Measurements from ENCODE around the gene TGIF1.
"Not testable (repeated sequence)": the region's sequence is repeated elsewhere in the genome, so short reads cannot be mapped to it uniquely, and the experiment has no call there.

The TGIF1 gene

DNA sequence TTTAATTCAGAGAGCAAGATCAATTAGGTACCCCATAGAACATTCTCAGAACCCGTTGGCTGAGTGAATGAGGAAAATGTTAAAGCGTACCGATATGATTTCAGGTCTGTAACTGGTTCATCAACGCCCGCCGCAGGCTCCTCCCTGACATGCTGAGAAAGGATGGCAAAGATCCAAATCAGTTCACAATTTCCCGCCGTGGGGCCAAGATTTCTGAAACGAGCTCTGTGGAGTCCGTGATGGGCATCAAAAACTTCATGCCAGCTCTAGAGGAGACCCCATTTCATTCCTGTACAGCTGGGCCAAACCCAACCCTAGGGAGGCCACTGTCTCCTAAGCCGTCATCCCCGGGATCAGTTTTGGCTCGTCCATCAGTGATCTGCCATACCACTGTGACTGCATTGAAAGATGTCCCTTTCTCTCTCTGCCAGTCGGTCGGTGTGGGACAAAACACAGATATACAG is 7.3 kb downstream of the TGIF1 start:
- no peak for DNase-seq

DNA sequence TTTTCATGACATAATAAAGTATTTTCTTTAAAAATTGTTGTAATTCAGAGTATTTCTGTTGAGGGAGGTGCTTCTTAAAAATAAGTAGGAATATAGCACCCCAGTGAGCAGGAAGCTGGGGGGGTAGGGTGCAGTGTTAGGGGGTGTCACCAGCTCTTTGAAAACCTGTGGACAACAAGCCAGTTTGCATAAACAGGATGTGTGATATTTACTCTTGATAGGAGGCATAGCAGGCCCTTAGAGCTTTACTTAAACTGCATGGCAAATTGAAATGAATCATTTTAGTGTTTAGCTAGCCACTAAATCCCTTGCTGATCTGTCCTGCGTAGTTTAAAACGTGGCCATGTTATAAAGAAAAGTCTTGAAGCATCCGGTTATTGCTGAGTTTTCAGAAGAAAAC is 8.4 kb downstream of the TGIF1 start:
- no peak for DNase-seq

DNA sequence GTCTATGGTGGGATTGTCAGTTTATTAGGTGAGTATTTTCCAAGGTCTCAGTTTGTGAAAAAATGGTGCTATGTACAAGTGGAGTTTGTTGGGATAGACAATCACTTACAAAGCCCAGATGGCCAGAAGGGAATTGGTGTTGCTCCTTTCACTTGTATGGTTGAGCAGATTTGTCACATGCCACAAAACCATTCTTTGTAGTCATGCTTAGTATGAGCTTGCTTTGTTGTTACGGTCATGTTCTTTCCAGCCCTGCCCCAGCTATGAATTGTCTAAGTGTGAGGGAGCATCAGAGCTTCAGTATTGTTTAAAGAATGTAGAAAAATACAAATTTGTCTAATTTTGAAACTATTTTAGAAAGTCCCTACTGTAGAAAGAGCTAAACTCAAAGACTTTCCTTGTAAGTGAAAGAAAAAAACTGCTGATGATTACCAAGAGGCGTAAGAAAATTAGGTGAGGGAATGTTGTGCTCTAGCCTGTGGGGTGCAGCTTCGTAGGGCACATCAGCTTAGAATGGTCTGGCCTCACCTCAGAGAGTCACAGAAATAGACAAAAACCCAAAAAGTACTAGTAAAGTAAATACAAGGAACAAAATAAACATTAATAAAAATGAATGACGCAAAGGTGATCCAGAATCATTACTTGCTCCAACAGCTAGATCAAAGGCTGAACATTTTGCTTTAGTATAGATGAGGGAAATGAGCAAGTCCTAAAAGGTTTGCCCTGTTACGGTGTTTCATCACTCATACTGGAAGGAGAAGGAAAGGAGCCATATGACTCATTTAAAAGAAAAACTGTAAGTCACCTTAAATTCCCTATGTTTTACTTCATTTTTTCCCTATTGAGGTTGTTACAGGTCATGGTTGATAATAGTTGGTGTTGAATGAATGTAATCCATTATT is 9.2 kb downstream of the TGIF1 start:
- DNase-seq, result no peak

DNA sequence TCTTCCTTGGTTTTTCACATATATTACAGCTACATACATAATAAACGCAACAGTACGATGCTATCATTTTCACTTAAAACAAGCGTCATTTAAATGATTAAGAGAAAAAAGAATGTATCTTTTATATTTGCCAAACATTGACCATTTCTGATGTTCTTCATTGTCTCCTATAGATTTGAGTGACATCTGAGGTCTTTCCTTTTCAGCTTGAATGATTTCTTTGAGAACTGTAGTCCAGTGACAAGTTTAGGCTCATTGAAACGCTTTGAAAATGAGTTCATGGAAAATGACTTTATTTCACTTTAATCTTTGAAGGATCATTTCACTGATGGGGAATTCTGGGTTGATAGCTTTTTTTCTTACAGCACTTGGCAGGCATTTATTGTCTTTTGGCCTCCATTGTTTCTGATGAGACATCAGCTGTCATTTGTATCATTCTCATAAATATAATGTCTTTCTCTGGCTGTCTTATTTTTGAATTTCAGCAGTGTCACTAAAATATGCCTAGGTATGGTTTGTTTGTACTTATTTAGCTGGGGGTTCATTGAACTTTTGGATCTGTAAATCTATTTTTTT is 10.9 kb downstream of the TGIF1 start:
- DNase-seq, result no peak

DNA sequence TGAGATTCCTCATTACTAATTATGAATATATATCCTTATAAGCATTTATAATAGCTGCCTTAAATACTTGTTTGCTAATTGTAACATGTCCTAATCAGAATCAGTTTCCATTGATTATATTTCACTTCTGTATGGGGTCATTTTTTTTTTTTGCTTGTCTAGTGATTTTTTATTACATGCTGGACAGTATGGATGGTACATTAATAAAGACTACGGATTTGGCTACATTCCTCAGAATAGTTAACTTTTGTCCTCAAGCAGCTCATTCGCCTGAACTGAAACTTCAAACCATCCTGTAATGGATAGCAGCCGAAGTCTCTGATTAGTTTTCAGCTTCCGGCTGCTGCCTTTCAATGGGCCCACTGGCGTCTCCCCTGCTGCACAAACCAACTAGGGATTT is 11.7 kb downstream of the TGIF1 start:
- no peak for DNase-seq

DNA sequence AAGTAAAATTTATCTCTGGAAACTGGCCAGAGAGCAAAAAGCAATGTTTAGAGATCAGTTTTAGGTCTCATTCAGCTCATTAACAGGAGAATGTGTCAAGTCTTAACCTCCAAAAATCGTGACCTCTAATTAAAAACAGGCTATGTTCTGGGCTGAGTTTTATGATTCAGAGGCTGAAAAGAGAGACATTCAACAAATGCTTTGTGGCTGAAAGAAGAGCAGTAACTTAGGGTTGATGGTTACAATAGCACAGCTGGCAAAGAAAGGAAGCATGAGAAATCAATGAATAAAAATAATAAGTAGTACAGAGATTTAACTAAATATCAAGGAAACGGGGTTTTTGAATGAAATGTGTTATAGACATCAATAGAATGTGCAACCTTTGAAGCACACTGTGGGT is 13.1 kb downstream of the TGIF1 start:
- no peak for DNase-seq

DNA sequence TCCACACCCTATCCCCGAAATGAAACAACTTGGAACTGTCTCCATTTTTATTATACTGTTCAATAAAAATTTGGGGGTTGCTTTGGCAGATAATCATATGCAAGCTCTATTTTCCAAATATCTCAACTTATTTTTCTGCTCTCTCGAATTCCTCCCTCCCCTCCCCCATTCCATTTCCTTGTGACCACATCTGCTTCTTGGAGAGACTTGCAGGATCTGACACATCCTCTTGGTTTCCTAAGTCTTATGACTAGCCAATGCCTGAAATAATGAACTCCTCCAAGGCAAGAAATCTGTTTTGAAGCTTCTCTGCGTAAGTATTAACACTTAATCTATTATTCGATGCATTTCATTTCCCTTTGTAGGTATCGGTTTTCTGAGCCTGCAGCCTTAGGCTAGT is 16.1 kb downstream of the TGIF1 start:
- no peak for DNase-seq

DNA sequence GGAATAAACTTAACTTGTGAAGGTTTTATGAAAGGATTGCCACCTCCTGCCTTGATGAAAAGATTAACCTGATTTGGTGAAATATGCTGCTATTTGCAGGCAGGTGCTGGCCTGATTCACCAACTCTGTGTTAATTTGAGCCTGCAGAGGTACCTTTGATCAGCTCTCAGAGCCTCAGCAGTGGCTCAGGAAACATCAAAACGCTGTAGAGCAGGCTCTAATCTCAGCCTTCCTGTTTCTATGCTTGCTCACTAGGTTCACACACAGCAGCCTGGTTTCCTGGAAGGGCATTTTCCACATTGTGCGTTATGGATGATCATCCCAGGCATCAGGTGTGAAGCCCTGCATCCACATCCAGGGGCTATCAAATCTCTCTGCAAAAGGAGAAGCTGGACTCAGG is 16.9 kb downstream of the TGIF1 start:
- DNase-seq, result peak; percentile 34

DNA sequence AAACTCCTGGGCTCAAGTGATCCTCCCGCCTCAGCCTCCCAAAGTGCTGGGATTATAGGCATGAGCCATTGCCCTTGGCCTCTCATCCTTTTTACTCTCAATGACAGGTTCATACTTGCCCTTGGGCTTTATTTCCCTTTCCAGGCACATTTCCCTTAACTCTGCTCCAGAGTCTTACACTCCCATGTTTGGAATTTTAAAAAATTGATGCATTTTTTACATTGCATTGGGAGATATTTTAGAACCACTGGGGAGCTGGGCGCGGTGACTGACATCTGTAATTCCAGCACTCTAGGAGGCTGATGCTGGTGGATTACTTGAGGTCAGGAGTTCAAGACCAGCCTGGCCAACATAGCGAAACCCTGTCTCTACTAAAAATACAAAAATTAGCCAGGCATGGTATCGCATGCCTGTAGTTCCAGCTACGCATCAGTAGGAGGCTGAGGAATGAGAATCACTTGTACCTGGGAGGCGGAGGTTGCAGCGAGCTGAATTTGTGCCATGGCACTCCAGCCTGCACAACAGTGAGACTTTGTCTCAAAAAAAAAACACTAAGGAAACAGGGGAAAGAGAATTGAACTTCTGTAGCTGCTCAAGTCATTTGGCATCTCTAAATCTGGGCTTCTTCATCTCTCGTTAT is 18.2 kb downstream of the TGIF1 start:
- no peak for DNase-seq

DNA sequence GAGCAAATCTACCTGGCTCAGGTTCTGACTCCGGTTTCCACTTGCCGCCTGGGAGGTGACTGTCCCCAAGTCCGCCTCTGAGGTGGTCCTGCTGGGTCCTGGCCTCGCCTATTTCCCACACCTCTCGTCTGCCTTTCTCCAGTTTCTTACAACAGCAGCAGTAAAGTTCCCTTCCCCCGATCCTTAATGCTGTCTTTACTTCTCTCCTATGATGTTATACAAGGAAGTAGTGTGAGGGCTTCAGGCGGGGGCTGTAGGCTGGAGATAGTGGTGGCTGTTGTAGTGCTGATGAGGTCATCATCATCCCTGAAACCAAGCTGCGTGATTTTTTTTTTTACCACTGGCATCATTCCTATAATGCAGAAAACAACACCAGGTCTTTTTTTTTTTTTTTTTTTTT is 18.9 kb downstream of the TGIF1 start:
- no peak for DNase-seq

DNA sequence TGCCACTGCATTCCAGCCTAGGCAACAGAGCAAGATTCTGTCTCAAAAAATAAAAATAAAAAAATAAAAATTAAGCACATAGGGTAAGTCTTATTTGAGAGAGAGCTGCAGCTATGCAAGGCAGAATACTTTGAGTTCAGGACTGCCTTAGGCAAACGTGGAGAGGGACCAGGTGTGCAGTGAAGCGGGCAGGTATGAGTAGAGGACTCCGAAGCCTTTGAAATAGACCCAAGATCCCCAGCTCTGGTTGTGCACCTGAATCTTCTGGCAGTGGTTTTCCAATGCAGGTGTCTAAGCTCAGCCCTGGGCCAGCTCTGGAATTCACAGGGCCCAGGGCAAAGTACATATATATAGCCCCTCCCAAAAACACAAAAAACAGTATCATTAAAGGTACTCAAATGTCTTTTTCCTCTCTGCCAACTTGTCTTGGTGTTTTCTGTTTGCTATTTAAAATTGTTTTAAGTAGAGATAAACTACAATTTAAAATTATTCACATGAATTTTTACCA is 21.2 kb downstream of the TGIF1 start:
- DNase-seq, result no peak

DNA sequence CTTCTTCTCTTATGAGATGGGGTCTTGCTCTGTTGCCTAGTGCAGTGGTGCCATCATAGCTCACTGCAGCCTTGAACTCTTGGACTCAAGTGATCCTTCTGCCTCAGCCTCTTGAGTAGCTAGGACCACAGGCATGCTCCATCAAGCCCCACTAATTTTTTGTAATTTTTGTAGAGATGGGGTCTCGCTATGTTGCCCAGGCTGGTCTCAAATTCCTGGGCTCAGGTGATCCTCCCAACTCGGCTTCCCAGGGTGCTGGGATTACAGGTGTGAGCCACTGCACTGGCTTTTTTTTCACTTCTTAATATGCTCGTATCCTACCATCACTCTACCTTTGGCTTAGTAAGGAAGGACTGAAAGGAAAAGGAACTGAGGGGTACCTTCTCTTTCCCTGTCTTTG is 22.1 kb downstream of the TGIF1 start:
- not testable (repeated sequence) for DNase-seq

DNA sequence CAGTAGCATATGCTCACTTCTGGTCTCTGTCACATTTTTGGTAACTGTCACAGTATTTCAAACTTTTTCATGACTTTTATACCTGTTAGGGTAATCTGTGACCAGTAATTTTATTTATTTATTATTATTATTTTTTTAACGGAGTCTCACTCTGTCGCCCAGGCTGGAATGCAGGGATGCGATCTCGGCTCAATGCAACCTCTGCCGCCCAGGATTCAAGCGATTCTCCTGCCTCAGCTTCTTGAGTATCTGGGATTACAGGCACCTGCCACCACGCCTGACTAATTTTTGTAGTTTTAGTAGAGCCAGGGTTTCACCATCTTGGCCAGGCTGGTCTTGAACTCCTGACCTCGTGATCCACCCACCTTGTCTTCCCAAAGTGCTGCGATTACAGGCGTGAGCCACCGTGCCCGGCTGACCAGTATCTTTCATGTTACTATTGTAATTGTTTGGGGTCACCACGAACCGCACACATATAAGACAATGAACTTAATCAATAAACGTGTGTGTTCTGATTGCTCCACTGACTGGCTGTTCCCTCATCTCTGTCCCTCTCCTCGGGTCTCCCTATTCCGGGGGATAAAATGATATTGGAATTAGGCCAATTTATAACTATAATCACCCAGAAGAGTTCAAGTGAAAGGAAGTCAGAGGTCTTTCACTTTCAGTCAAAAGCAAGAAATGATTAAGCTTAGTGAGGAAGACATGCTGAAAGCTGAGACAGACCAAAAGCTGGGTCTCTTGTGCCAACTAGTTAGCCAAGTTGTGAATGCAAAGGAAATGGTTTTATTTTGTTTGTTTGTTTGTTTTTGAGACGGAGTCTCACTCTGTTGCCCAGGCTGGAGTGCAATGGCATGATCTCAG is 22.9 kb downstream of the TGIF1 start:
- DNase-seq, result no peak

DNA sequence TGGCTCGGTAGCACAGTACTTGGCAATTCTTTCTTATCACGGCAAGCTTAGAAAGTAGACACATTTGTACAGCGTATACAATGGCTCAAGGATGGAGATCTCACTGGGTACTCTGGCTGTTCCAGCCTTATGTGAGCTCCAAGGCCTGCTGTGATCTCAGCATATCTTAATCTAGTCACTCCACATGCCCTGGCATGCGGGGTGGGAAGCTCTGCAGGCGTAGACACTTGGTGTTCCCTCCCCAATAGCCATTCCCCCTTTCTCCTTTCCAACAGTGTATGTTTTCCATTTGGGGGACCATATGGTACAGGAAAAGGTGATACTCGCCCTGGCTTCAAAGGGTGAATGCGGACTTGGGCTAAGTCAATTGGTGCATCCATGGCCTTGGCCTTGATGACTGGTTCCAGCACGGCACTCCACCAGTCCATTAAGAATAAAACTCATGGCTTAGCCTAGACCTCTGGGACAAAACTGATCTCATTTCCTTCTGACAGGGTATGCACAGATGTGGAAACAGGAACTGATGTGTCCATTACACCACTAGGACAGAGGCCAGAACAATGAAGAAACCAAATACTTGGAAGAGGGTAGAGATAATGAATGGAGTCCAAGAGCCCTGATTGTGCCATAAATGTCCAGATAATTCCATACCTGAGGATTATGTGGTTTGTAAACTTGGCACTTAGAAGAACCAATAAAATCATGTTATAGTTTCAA is 28.4 kb downstream of the TGIF1 start:
- no peak for DNase-seq

DNA sequence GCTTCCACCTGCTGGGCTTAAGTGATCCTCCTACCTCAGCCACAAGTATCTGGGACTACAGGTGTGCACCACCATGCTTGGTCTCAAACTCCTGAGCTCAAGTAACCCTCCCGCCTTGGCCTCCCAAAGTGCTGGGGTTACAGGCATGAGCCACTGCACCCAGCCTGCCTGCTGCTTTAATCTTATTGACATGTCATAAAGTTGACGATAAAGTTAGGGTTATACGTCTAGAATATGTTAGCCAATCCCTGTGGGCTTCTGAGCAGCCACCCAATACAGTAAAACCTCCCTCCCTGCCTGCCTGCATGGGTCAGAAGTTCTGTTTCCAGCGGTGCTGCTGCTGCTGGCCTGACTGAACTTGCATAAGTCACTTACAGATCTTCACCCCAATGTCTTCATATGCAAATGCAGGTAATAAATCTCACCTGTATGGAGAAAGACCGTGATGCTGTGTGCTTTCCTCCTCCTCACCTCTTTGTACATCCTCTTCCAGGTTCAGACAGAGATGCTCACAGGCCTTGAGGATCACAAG is 30.1 kb downstream of the TGIF1 start:
- DNase-seq, result no peak

DNA sequence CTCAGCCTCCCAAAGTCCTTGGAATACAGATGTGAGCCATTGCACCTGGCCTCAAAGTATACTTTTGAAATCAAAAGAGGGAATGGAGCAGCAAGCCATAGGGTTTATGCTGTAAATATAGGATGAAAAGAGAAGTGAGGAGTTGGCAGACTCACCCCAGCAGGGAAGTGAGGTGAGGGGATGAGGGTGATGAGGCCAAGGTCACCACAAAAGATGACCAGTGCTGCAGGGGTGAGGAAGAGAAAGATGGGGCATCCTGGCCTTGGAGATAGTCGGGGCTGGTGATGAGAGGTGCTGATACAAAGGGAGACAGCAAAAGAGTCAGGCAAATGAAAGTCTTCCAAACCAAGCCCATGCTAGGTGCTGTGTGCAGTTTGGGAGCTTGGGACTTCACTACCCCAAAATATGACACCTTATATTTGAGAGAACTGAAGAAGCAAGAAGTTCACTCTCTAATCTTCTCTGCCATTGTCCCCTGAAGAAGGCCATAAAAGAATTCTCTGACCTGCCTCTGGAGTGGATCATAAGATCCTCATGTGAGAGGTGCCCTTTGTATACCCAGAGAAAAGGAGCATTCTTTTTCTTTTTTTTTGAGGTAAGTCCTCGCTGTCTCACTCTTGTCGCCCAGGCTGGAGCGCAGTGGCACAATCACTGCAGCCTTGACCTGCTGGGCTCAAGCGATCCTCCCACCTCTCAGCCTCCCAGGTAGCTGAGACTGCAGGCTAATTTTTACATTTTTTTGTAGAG is 31.0 kb downstream of the TGIF1 start:
- DNase-seq, result no peak

DNA sequence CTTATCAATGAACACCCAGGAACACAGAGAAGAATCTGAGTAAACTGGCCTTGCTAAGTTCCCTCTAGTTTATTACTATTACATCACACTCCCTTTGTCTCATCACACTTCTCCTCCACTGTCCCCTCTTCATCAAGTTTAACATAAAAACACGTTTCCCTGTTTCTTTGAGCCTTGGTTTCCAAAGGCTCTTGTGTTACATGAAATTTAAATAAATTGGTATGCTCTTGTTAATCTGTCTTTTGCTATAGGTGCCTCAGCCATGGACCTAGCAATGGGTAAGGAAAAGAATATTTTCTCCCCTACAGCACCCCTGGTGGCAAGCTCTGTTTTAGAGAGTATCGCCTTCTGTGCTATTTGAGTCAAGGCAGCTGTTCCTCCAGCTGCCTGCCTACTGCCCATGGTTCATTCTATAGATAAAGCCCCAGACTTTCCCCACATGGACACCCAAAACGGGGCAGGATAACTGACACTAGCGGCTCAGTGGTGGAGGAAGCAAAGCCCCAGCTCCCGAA is 31.8 kb downstream of the TGIF1 start:
- no peak for DNase-seq

DNA sequence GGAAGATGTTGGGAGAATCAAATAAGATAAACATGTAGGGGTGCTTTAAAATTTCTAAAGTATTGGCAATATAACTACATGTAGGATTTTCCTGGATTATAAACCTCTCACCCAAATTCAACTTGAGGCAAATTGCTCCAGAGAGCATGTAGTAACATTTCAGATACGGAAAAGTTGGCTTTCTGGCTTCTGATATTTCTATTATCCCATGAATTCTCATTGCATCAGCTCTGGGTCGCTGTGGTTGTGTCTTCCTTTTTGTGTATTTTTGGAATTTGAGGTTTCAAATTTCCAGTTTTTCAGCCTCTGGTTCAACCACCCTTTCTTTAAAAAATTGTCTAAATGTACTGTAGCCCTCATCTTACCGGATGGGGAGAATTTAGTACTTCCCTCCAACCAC is 32.3 kb downstream of the TGIF1 start:
- DNase-seq, result no peak

DNA sequence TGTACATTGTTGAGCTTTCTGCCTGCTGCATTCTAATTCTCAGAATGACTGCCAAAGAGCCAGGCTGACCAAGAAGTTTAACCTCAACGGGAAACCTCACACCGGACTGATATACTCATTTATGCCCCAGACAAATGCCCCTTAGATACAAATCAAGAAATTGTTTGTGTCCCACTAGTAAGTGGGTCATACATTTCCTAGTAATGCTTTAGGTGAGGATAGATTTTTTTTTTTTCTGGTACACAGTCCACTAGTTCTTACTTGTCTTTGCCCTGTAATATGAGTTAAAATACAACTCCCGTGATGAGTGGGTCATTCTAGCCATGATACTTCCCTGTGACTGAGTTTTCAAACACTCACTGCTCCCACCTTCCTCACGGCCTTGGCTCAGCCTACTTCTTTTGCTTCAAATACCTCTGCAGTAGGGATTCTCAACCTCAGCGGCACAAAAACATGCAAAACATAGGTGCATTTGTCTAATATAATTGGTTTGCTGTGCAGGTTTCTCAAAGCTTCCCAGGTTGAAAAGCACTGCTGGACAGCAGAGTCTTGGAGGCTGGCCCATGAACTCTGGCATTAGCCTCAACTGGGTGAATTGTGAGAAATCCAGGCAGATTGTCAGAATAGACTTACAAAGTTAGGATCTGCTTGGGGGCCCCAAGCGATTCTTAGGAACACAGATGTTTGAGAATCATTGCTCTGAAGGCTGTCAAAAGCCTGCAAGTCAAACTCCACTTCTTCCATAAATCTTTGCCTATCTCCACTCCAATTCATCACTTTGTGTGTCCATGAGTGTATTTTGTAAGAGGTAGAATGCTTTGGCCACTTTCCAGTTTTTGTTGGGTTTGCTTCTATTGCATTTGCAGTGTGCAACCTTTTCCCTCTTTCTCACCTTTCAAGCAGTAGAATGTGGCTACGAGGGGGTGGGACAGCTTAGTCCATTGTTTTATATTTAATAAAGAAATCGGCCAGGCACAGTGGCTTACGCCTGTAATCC is 35.5 kb downstream of the TGIF1 start:
- DNase-seq, result no peak

DNA sequence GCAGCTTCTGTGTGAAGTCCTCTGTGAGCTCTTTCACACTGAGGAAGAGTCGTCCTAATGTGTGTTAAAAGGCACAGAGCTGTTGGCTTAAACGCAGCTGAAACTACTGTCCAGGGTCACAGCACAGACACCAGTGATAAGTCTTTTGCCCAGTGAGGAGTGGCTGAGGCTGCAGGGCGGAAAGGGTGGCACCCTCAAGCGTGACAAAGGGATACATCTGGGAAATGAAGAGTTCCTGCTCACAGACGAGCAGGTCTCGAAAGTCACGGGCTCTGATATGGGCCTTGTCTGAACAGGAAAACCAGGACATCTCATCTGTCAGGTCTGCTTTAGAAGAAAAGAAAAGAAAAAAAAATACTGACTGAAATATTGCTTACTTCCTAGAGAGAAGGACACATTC is 36.5 kb downstream of the TGIF1 start:
- no peak for DNase-seq

Measured in activated T-cell treated with anti-CD3 and anti-CD28 coated beads, Interleukin-2, amount 50 U/mL, for 1 hour (primary cell).